Measurements from ENCODE around the gene TMUB2.

Gene TMUB2

DNA sequence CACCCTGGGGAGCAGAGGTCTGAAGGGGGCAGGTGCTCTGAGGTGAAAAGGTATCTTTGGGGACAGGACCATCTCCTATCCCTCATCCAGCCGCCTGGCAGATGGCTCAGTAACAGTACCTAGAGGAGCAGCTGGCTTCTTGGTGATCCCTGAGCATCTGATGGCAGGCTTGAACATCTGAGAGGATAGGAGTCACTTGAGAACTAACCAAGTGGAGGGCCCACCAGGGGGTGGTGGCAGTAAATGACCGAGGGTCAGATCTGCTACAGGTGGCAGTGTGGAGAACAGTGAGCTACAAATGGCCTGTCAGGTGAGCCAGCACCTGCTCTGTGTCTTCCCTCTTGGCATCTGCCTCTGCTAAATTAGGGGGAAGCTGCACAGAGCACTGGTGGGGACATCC lies 31.3 kb upstream of the TMUB2 start:
- Histone ChIP-seq H3K27me3 (ENCODE audit: control insufficient read depth, insufficient read depth, low read length) (no peaks in the 10 kb centered on the region), H3K36me3 (ENCODE audit: control insufficient read depth, insufficient read depth, low read length) (no peaks in the 10 kb centered on the region), H3K79me2 (no peaks in the 10 kb centered on the region), H3K9ac (no peak overlapping the region), H3K4me1 (peaks cover 14% of the 10 kb centered on the region), H3K9me3 (ENCODE audit: control insufficient read depth, low read length) (no peaks in the 10 kb centered on the region), H2AFZ (no peak overlapping the region), H3K4me2 (ENCODE audit: low read length) (no peak overlapping the region), H3K4me3 (ENCODE audit: low read depth, low read length) (no peak overlapping the region), H3K27ac (no peak overlapping the region)
- TF ChIP-seq, protein P1, sequence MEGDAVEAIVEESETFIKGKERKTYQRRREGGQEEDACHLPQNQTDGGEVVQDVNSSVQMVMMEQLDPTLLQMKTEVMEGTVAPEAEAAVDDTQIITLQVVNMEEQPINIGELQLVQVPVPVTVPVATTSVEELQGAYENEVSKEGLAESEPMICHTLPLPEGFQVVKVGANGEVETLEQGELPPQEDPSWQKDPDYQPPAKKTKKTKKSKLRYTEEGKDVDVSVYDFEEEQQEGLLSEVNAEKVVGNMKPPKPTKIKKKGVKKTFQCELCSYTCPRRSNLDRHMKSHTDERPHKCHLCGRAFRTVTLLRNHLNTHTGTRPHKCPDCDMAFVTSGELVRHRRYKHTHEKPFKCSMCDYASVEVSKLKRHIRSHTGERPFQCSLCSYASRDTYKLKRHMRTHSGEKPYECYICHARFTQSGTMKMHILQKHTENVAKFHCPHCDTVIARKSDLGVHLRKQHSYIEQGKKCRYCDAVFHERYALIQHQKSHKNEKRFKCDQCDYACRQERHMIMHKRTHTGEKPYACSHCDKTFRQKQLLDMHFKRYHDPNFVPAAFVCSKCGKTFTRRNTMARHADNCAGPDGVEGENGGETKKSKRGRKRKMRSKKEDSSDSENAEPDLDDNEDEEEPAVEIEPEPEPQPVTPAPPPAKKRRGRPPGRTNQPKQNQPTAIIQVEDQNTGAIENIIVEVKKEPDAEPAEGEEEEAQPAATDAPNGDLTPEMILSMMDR (IDR thresholded peaks at IDR 0.05), result no peak

DNA sequence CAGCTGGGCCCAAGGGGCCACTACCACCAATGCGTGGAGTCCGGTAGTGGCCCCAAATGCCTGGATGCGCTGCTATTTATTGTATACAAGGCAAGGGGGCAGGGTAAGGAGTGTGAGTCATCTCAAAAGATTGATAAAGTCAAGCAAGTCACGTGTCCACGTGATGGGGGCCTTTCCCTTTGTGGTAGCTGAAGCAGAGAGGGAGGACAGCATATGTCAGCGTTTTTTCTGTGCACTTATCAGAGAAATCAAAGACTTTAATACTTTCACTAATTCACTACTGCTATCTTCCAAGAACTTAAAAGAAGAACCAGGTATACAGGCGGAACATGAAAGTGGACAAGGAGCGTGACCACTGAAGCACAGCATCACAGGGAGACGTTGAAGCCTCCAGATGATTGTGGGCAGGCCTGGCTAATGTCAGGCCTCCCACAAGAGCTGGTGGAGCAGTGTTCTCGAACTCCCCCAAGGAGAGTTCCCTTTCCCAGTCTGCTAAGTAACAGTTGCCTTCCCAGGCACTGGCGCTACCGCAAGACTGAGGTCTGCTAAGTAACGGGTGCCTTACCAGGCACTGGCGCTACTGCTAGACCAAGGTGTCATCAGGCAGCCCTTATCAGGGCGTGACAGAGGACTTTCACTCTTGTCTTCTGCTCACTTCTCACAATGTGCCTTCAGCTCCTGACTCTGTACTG lies 27.1 kb upstream of the TMUB2 start:
- Histone ChIP-seq H3K27me3 (ENCODE audit: control insufficient read depth, insufficient read depth, low read length) (no peaks in the 10 kb centered on the region), H3K36me3 (ENCODE audit: control insufficient read depth, insufficient read depth, low read length) (no peaks in the 10 kb centered on the region), H2AFZ (peak overlapping the region; percentile 44), H3K9me3 (ENCODE audit: control insufficient read depth, low read length) (no peaks in the 10 kb centered on the region), H3K4me1 (peaks cover 14% of the 10 kb centered on the region), H3K4me3 (ENCODE audit: low read depth, low read length) (peak overlapping the region; percentile 27), H3K9ac (no peak overlapping the region), H3K27ac (peak overlapping the region; percentile 84), H3K79me2 (no peaks in the 10 kb centered on the region), H3K4me2 (ENCODE audit: low read length) (peak overlapping the region; percentile 65)
- TF ChIP-seq, protein P1 (IDR thresholded peaks at IDR 0.05), result no peak

- no peak overlapping the region for H3K4me3 ChIP-seq (ENCODE audit: low read depth, low read length)
- no peak overlapping the region for H3K4me2 ChIP-seq (ENCODE audit: low read length)
- H2AFZ ChIP-seq, result no peak overlapping the region
- H3K4me1 ChIP-seq, result peaks cover 15% of the 10 kb centered on the region
- no peaks in the 10 kb centered on the region for H3K9me3 ChIP-seq (ENCODE audit: control insufficient read depth, low read length)
- H3K79me2 ChIP-seq, result no peaks in the 10 kb centered on the region
- H3K27ac ChIP-seq, result no peak overlapping the region
- TF ChIP-seq, protein P1 (IDR thresholded peaks at IDR 0.05), result no peak
- no peaks in the 10 kb centered on the region for H3K36me3 ChIP-seq (ENCODE audit: control insufficient read depth, insufficient read depth, low read length)
- no peak overlapping the region for H3K9ac ChIP-seq
- no peaks in the 10 kb centered on the region for H3K27me3 ChIP-seq (ENCODE audit: control insufficient read depth, insufficient read depth, low read length)
Measured at GRCh38 chr17:44164476-44164875, 22.3 kb upstream of the TMUB2 start.

- no peak overlapping the region for H3K27ac ChIP-seq
- peaks cover 19% of the 10 kb centered on the region for H3K4me1 ChIP-seq
- no peaks in the 10 kb centered on the region for H3K79me2 ChIP-seq
- H3K36me3 ChIP-seq (ENCODE audit: control insufficient read depth, insufficient read depth, low read length), result no peaks in the 10 kb centered on the region
- H3K9me3 ChIP-seq (ENCODE audit: control insufficient read depth, low read length), result no peaks in the 10 kb centered on the region
- H3K4me2 ChIP-seq (ENCODE audit: low read length), result no peak overlapping the region
- no peak overlapping the region for H2AFZ ChIP-seq
- TF ChIP-seq, protein P1 (IDR thresholded peaks at IDR 0.05), result no peak
- no peaks in the 10 kb centered on the region for H3K27me3 ChIP-seq (ENCODE audit: control insufficient read depth, insufficient read depth, low read length)
- no peak overlapping the region for H3K4me3 ChIP-seq (ENCODE audit: low read depth, low read length)
- no peak overlapping the region for H3K9ac ChIP-seq
Measured at GRCh38 chr17:44167181-44167861, 19.5 kb upstream of the TMUB2 start.

Measured in parathyroid adenoma (tissue), 2 donors.